Breast epithelium (tissue), 3 donors: ENCODE results near the gene EPDR1.

Experiments
- POLR2A ChIP-seq: fragments of 450-650 bp; IDR thresholded peaks from one replicate; pipeline ENCODE4 v1.6.1; 2016; ENCODE audit warnings: antibody characterized with exemption, mild to moderate bottlenecking, moderate library complexity
- POLR2AphosphoS5 ChIP-seq, 3 donors: sonication (generic); formaldehyde crosslinking; IDR thresholded peaks; one replicate each; pipeline ENCODE4 v1.6.1; 2017; ENCODE audit warnings: antibody characterized with exemption in 3 of 3
- TF ChIP-seq, protein P1 (sequence below), 3 donors: fragments of 450-650 bp; IDR thresholded peaks; one replicate each; pipeline ENCODE4 v1.5.1; 2016 to 2017; ENCODE audit warnings: antibody characterized with exemption in 3 of 3, mild to moderate bottlenecking in 3 of 3, moderate library complexity in 3 of 3

DNA sequence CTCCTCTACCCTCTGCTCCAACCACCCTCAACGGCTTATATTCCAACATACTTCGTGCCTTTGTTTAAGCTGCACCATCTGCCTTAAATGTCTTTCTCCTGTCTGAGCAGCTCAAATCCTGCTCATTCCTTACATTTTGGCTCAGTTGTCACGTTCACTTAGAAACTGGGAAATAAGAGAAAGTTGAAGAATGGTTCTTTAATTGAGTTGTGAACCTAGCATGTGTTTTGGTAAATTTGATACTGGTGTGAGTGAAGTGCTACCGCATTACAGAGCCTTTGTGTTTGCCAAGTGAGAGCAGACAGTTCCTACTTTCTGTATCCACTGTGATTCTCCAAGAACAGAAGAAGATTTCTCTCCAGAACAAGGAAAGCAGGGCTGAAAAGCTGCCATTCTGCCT lies 54.3 kb downstream of the EPDR1 start:
- TF ChIP-seq, protein P1, sequence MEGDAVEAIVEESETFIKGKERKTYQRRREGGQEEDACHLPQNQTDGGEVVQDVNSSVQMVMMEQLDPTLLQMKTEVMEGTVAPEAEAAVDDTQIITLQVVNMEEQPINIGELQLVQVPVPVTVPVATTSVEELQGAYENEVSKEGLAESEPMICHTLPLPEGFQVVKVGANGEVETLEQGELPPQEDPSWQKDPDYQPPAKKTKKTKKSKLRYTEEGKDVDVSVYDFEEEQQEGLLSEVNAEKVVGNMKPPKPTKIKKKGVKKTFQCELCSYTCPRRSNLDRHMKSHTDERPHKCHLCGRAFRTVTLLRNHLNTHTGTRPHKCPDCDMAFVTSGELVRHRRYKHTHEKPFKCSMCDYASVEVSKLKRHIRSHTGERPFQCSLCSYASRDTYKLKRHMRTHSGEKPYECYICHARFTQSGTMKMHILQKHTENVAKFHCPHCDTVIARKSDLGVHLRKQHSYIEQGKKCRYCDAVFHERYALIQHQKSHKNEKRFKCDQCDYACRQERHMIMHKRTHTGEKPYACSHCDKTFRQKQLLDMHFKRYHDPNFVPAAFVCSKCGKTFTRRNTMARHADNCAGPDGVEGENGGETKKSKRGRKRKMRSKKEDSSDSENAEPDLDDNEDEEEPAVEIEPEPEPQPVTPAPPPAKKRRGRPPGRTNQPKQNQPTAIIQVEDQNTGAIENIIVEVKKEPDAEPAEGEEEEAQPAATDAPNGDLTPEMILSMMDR (IDR thresholded peaks at IDR 0.05): no peak
- TF ChIP-seq POLR2A (no peak), POLR2AphosphoS5 (IDR thresholded peaks at IDR 0.05) (no peak)
